MCF 10A (cell line): ENCODE results near the gene WIPF2. TPM values are rescaled to one million over a fixed set of nuclear protein-coding genes. Genes with fewer than 3 reads are reported as not detected.
A peak's percentile ranks its signal among the peaks of the same experiment; 100 is the strongest.

Source experiments
- BruUV-seq: library from RNA; stranded (reverse); fragments of 400-500 nt; replicated peaks from 2 replicates; lab custom pipeline; 2021; lab: Mats Ljungman, UMichigan
- CTCF ChIA-PET: fragments of 300-600 bp; sonication (Branson Sonifier 250); formaldehyde crosslinking; extraction: SDS; loops from one replicate; lab custom pipeline; 2021; ENCODE audit warnings: antibody characterized with exemption, inconsistent platforms; lab: Yijun Ruan, JAX
- POLR2A ChIA-PET: fragments of 300-600, 350-650 bp; sonication (Branson Sonifier 250); formaldehyde crosslinking; extraction: SDS; loops from one replicate; lab custom pipeline; 2020; ENCODE audit warnings: antibody characterized with exemption, inconsistent platforms; lab: Yijun Ruan, JAX
- DNase-seq: peaks from one replicate; pipeline ENCODE4 v3.0.0-alpha.2; 2018; ENCODE audit not compliant: unreplicated experiment
- H3K27ac Mint-ChIP-seq: one replicate; pipeline ENCODE4 v1.8.0; 2022; ENCODE audit warnings: mild to moderate bottlenecking, low read depth, mixed read lengths; ENCODE audit not compliant: unreplicated experiment
- H3K27me3 Mint-ChIP-seq: one replicate; pipeline ENCODE4 v1.8.0; 2022; ENCODE audit warnings: mixed read lengths; ENCODE audit not compliant: insufficient read depth, unreplicated experiment
- H3K36me3 Mint-ChIP-seq: one replicate; pipeline ENCODE4 v1.8.0; 2022; ENCODE audit warnings: mild to moderate bottlenecking, moderate library complexity, mixed read lengths; ENCODE audit not compliant: insufficient read depth, unreplicated experiment
- H3K4me1 Mint-ChIP-seq: one replicate; pipeline ENCODE4 v1.8.0; 2022; ENCODE audit warnings: mixed read lengths; ENCODE audit not compliant: insufficient read depth, unreplicated experiment
- H3K4me3 Mint-ChIP-seq: one replicate; pipeline ENCODE4 v1.8.0; 2022; ENCODE audit warnings: mild to moderate bottlenecking, moderate library complexity, mixed read lengths; ENCODE audit not compliant: unreplicated experiment
- H3K9me3 Mint-ChIP-seq: one replicate; pipeline ENCODE4 v1.8.0; 2022; ENCODE audit warnings: mixed read lengths; ENCODE audit not compliant: unreplicated experiment
- CTCF ChIP-seq: fragments of 200-600 bp; IDR thresholded peaks from one replicate; pipeline ENCODE4 v1.8.0; 2022; ENCODE audit warnings: antibody characterized with exemption, mild to moderate bottlenecking; ENCODE audit not compliant: unreplicated experiment
- intact Hi-C: fragments of 100-400 bp; cut with micrococcal nuclease; formaldehyde crosslinking; loops from 2 replicates; pipeline ENCODE4 v1.14.1; 2022
- total RNA-seq: library from RNA; stranded (reverse); gene quantifications from 2 replicates; pipeline ENCODE4 v1.2.3, GENCODE V29; 2022

WIPF2 gene
- total RNA-seq, 1 experiment from 2014 or later, result 32.8 TPM

- peak overlapping the region; percentile 52 for H3K4me3 Mint-ChIP-seq
- H3K27me3 Mint-ChIP-seq, result no peaks in the 10 kb centered on the region
- intact Hi-C loops, result no loop called here
- no TSS peak for BruUV-seq
- POLR2A ChIA-PET, result interaction anchor here (0.9 to 1.2 kb wide), 2 partner anchors 8 to 12 kb away, joined by 3 to 5 read pairs; no protein-coding TSS in a partner anchor
- no peak for DNase-seq
- TF ChIP-seq CTCF, result no peak
- peaks cover 77% of the 10 kb centered on the region for H3K4me1 Mint-ChIP-seq
- H3K27ac Mint-ChIP-seq, result peak overlapping the region; percentile 87
- CTCF ChIA-PET, result interaction anchor here (0.8 kb wide), 1 partner anchor 58 kb away, joined by 3 read pairs; no protein-coding TSS in a partner anchor
- no peaks in the 10 kb centered on the region for H3K9me3 Mint-ChIP-seq
- peaks cover 8% of the 10 kb centered on the region for H3K36me3 Mint-ChIP-seq
These were observed 103.5 kb downstream of the WIPF2 start for GRCh38 chr17:40322358-40323315.

GRCh38 chr17:40323391-40324381 lies 104.6 kb downstream of the WIPF2 start:
- Mint-ChIP-seq H3K36me3 (peaks cover 15% of the 10 kb centered on the region), H3K4me1 (peaks cover 72% of the 10 kb centered on the region), H3K27ac (peak overlapping the region; percentile 87), H3K27me3 (no peaks in the 10 kb centered on the region), H3K9me3 (no peaks in the 10 kb centered on the region), H3K4me3 (peak overlapping the region; percentile 52)
- BruUV-seq, result no TSS peak
- no peak for DNase-seq
- intact Hi-C loops, result no loop called here
- no peak for TF ChIP-seq CTCF
- POLR2A ChIA-PET, result interaction anchor here (0.7 kb wide), 1 partner anchor 22 kb away, joined by 3 read pairs; no protein-coding TSS in a partner anchor
- CTCF ChIA-PET, result interaction anchor here (0.8 to 0.9 kb wide), 2 partner anchors 21 to 57 kb away, joined by 3 read pairs; no protein-coding TSS in a partner anchor

- intact Hi-C loops, result no loop called here
- no TSS peak for BruUV-seq
- peaks cover 15% of the 10 kb centered on the region for H3K36me3 Mint-ChIP-seq
- H3K4me3 Mint-ChIP-seq, result no peak overlapping the region
- H3K9me3 Mint-ChIP-seq, result no peaks in the 10 kb centered on the region
- CTCF ChIA-PET, result interaction anchor here (0.5 to 0.7 kb wide), 2 partner anchors 93 to 113 kb away, joined by 3 read pairs; partner anchors contain the start of gene TOP2A
- POLR2A ChIA-PET, result interaction anchor here (0.5 to 0.9 kb wide), 2 partner anchors 8 to 185 kb away, joined by 3 to 4 read pairs; no protein-coding TSS in a partner anchor
- H3K27me3 Mint-ChIP-seq, result no peaks in the 10 kb centered on the region
- DNase-seq, result no peak
- TF ChIP-seq CTCF, result no peak
- peaks cover 64% of the 10 kb centered on the region for H3K4me1 Mint-ChIP-seq
- H3K27ac Mint-ChIP-seq, result no peak overlapping the region
These were observed 106.3 kb downstream of the WIPF2 start for GRCh38 chr17:40325156-40326013.
